Measurements from ENCODE around the gene NEK6. TPM values are rescaled to one million over a fixed set of nuclear protein-coding genes. Genes with fewer than 3 reads are reported as not detected.

NEK6 gene
- total RNA-seq, 1 experiment from 2014 or later, result 28.4 TPM

DNA sequence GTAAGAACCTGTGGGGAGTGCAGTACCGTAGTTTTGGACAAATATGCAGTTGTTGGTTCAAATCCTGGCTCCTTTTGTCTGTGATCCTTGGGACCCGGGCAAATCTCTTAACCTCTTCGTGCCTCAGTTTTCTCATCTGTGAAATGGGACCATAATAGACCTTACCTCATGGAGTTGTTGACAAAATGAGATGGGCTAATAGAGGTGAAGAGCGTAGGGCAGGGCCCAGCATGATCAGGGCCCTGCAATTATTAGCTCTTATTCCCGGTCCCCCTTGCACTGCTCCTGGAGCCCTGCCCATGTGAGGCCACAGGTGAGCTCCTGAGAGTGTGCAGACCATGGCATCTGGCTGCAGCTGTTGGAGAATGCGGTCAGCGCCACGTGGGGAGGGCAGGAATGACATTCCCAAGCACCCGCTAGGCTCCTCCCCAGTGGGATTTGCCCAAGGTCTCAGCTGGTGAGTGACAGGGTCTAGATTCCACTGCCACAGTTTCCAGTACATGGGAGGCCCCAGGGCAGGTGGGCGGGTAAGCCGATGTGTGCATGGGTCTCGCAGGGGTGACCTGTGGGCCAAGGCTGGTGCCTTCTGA is 41.0 kb downstream of the NEK6 start:
- H3K27me3 ChIP-seq, result no peaks in the 10 kb centered on the region
- DNase-seq, result peak; percentile 85 to 88
- peaks cover 36% of the 10 kb centered on the region for H3K4me1 ChIP-seq
- no peak overlapping the region for H3K4me3 ChIP-seq
- no peaks in the 10 kb centered on the region for H3K9me3 ChIP-seq (replicated peaks)
- H3K27ac ChIP-seq, result no peak overlapping the region; the same call in 1 of the 2 replicates
- peaks cover 5% of the 10 kb centered on the region; the same call in 1 of the 2 replicates for H3K36me3 ChIP-seq

DNA sequence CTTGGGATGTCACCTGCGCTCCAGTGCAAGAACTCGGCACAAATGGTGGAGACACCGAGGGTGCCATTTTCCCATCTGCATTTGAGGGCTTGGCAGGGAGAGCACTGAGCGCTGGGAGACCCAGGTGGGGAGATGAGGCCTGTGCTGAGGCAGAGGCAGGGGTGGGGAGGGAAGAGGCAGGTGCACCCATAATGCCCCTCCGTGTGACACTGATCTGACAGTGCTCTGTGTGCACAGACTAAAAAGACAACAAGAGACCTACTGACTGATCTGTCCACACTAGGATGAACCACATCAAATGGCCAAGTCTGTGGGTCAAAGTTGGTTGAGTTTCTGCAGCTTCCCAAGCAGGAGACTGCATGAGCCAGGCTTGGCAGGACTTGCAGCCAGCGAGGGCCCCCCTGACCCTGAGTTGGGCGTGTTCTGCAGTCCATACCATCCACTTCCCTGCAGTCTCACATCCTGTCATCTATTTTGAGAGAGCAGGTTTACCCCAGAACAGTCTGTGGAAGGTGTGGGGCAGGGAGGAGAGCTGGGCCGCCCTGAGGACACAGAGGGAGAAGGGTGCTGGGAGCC is 41.9 kb downstream of the NEK6 start:
- Histone ChIP-seq H3K4me1 (peaks cover 36% of the 10 kb centered on the region), H3K9me3 (replicated peaks) (no peaks in the 10 kb centered on the region), H3K36me3 (peaks cover 8% of the 10 kb centered on the region), H3K4me3 (no peak overlapping the region), H3K27ac (no peak overlapping the region), H3K27me3 (no peaks in the 10 kb centered on the region)
- no peak for DNase-seq

DNA sequence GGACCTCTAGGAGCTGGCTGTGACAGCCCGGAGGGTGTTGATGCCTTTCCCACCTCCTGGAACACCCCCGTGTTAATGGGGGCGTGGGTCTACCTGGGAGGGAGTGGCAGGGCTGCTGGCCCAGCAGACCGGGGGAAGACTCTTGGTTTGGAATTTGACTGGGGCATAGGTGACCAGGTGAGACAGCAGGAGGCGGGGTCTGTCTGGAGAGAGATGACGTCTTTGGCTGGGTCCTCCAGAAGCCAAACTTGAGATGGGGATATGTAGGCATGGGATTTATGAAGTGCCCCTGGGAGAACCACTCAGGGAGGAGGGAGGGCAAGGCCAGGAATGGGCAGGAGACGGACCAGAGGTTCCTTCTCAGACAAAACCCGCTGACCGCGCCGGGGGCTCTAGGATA is 42.6 kb downstream of the NEK6 start:
- Histone ChIP-seq H3K36me3 (peaks cover 11% of the 10 kb centered on the region), H3K4me3 (no peak overlapping the region), H3K27me3 (no peaks in the 10 kb centered on the region), H3K4me1 (peaks cover 36% of the 10 kb centered on the region), H3K9me3 (replicated peaks) (no peaks in the 10 kb centered on the region), H3K27ac (no peak overlapping the region)
- no peak for DNase-seq

DNA sequence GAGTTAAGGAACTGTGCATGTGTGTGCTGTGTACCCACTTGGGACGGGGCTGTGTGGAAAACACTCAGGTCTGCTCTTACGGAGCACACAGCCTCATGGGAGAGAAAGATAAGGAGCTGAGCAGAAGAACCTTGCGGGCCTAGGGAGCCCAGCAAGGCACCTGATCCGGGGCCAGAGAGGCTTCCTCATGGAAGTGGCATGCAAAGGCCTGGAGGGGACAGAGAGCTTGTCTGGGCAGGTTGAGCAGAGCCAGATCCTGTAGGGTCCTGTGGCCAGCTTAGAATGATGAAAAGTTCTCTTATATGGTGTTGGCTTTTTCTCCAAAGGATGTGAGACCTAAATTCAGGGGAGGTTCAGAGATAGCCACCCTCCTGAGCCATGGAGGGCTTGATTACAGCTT is 45.2 kb downstream of the NEK6 start:
- Histone ChIP-seq H3K27ac (no peak overlapping the region), H3K9me3 (replicated peaks) (no peaks in the 10 kb centered on the region), H3K36me3 (peaks cover 11% of the 10 kb centered on the region), H3K27me3 (no peaks in the 10 kb centered on the region), H3K4me3 (no peak overlapping the region), H3K4me1 (peaks cover 27% of the 10 kb centered on the region)
- DNase-seq, result no peak

DNA sequence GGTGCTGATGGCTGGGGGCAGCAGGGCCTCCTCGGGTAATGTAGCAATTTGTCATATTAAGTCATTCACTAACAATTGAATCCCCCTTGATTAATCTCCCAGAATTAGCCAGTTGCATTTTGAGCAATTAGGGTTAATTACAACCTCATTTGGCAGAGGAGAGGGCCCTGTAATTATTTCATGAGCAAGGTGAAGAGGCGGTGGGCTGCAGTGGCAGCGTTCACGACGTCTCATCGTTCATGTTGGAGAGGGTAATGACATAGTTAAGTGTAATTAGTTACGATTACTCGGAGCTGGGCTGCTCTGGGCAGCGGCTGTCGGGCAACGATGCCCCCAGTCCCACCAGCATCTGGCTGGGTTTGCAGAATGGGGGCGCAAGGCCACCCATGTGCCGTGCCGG is 46.0 kb downstream of the NEK6 start:
- no peak for DNase-seq
- Histone ChIP-seq H3K9me3 (replicated peaks) (no peaks in the 10 kb centered on the region), H3K27me3 (no peaks in the 10 kb centered on the region), H3K27ac (no peak overlapping the region), H3K4me1 (peaks cover 21% of the 10 kb centered on the region), H3K36me3 (peaks cover 15% of the 10 kb centered on the region), H3K4me3 (no peak overlapping the region)

GRCh38 chr9:124304285-124304684 is 46.5 kb downstream of the NEK6 start:
- Histone ChIP-seq H3K4me1 (peaks cover 16% of the 10 kb centered on the region), H3K36me3 (peaks cover 15% of the 10 kb centered on the region), H3K4me3 (no peak overlapping the region), H3K27me3 (no peaks in the 10 kb centered on the region), H3K9me3 (replicated peaks) (no peaks in the 10 kb centered on the region), H3K27ac (no peak overlapping the region)
- DNase-seq, result no peak

DNA sequence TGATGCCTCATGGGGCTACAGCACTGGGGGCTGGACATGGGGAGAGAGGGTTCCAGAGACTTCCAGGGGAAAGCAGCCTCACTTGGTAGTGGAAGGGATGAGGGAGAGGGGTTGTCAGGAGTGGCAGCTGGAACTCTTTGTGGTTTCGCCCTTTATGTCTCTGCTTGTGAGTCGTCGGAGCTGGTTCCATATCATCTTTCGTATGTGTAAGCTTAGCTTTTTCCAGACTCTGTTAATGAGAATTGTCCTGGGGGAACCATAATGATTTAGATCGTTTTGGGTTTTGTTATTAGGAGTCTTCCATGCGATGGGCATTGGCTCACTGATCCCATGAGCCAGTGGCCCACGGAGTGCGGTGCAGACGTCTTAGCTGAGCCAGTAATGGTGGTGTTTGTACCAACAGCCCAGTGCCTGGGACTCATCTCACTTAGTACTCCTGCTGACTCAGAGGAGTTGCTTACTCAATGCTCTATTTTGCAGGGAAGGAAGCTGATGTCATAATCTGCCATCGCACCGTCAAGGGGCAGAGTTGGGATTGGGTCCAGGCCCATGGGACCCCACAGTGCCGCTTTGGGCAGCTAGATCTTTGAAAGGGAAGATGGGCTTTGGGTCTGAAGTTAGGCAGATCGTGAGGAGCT is 48.5 kb downstream of the NEK6 start:
- H3K9me3 ChIP-seq (replicated peaks), result no peaks in the 10 kb centered on the region
- peaks cover 15% of the 10 kb centered on the region for H3K4me1 ChIP-seq
- peak; percentile 64 to 81 for DNase-seq
- no peak overlapping the region for H3K4me3 ChIP-seq
- H3K36me3 ChIP-seq, result peaks cover 22% of the 10 kb centered on the region
- H3K27ac ChIP-seq, result peak overlapping the region; percentile 61
- no peaks in the 10 kb centered on the region for H3K27me3 ChIP-seq

DNA sequence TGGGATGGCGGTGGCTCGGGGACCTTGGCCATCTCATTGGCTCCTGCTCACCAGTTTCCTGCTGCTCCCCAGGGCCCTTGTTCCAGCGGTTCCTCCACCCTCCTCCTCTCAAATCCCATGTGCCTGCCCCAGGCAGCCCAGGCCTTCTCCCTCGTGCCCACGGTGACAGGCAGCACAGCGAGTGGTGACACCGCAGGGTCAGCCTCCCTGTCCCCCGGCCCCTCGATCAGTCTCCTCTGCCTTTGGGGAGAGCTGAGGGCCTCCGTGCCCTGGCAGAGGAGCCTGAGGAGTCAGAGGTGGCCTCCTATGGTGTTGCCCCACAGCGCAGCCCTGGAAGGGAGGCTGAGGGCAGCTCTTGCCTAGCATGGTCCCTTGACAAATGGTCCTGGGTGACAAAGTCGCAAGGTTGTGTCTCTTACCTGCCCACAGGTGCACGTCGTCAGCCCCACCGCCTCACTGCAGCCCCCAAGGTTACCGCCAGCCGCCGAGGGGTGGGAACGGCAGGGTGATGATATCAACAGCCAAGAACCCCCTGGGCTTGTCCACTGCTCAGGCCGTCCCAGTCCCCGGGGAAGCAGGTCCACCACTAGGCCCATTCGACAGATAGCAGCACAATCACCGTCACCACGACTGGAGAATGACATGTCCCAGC is 49.8 kb downstream of the NEK6 start:
- no peak overlapping the region for H3K27ac ChIP-seq
- no peaks in the 10 kb centered on the region for H3K27me3 ChIP-seq
- DNase-seq, result no peak
- H3K4me3 ChIP-seq, result no peak overlapping the region
- peaks cover 15% of the 10 kb centered on the region for H3K4me1 ChIP-seq
- no peaks in the 10 kb centered on the region for H3K9me3 ChIP-seq (replicated peaks)
- H3K36me3 ChIP-seq, result peaks cover 18% of the 10 kb centered on the region

- peaks cover 18% of the 10 kb centered on the region for H3K36me3 ChIP-seq
- no peak for DNase-seq
- H3K4me3 ChIP-seq, result no peak overlapping the region
- H3K9me3 ChIP-seq (replicated peaks), result no peaks in the 10 kb centered on the region
- no peak overlapping the region for H3K27ac ChIP-seq
- peaks cover 15% of the 10 kb centered on the region for H3K4me1 ChIP-seq
- no peaks in the 10 kb centered on the region for H3K27me3 ChIP-seq
Observed at GRCh38 chr9:124308606-124309491, 51.1 kb downstream of the NEK6 start.

DNA sequence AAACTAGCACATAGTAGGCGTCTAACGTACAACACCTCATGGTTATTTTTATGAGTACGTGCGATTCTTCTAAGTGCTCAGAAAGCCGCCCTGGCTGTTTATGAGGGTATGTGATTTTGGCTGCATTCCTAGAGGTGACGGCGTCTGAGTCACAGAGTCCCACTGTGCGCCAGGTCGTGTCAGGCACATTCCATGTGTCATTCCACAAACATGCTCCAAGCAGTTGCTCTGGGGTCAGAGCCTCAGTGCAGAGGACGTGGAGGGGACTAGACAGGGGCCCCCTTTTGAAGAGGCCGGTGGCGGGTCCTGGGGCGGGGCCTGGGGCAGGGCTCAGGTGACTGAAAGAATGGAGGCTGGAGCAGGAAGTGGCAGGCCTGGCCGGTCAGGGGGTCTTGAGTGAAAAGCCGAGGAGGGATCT is 51.9 kb downstream of the NEK6 start:
- H3K4me1 ChIP-seq, result peaks cover 15% of the 10 kb centered on the region
- no peaks in the 10 kb centered on the region for H3K27me3 ChIP-seq
- H3K9me3 ChIP-seq (replicated peaks), result no peaks in the 10 kb centered on the region
- H3K4me3 ChIP-seq, result no peak overlapping the region
- peaks cover 20% of the 10 kb centered on the region for H3K36me3 ChIP-seq
- no peak for DNase-seq
- H3K27ac ChIP-seq, result peak overlapping the region; percentile 9

DNA sequence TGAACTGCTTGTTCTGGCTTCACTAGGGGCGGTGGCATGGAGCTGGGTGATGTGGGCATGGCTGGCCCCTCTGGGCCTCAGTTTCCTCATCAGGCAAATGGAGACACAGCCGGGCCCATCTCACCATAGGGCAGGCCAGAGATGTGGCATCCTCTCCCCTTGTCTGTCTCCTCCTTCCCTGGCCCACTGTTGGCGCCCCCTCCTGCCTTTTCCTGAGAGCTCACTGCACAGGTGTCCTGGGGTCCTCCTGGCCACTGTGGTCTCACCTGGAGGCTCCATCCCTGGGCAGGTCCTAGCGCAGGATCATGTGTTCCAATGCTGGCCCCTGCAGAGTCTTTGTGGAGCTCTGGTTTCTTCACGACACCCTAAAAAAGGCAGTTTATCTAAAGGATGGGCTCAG is 53.5 kb downstream of the NEK6 start:
- no peak overlapping the region for H3K4me3 ChIP-seq
- peaks cover 29% of the 10 kb centered on the region for H3K36me3 ChIP-seq
- H3K9me3 ChIP-seq (replicated peaks), result no peaks in the 10 kb centered on the region
- DNase-seq, result no peak
- H3K27me3 ChIP-seq, result no peaks in the 10 kb centered on the region
- peaks cover 6% of the 10 kb centered on the region for H3K4me1 ChIP-seq
- no peak overlapping the region for H3K27ac ChIP-seq

DNA sequence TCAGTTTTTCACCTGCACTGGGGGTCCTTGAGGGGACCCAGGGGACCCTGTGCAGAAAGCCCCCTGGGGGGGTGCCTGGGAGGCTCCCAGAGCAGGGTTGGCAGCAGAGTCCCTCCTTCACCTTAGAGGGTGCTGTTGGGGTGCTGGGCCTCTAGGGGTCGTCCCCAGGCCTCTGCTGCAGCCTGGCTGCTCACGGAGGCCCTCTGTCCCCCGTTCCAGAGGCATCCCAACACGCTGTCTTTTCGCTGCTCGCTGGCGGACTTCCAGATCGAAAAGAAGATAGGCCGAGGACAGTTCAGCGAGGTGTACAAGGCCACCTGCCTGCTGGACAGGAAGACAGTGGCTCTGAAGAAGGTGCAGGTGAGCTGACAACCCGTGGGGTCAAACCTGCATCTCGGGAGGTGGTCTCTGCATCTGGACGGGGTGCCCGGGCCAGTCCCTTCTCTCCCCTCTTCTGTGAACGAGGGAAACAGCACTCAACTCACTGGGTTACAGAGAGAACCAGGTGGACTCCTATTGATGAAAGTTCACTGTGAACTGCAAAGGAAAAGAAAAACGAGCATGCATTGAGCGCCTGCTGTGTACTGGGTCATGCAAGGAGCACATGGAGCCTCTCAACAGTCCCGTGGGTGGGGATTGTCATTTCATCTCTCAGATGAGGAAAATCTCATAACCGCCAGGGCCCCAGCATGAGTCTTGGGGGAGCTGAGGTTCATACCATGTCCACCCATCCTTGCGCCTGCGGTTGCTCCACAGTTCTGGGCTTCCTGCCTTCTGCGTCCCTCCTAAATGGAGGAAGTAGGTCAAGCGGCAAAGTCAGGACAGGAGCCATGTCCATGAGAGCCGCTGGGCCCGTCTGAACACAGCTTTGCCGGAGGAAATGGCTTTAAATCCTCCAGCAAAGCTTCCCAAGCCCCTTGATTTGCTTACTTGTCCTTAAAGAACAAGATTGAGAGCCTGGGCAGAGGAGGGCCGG is 54.8 kb downstream of the NEK6 start:
- Histone ChIP-seq H3K36me3 (peaks cover 33% of the 10 kb centered on the region), H3K27me3 (no peaks in the 10 kb centered on the region), H3K4me1 (no peaks in the 10 kb centered on the region), H3K27ac (no peak overlapping the region), H3K4me3 (no peak overlapping the region), H3K9me3 (replicated peaks) (no peaks in the 10 kb centered on the region)
- DNase-seq, result no peak

- no peaks in the 10 kb centered on the region for H3K27me3 ChIP-seq
- H3K4me1 ChIP-seq, result no peaks in the 10 kb centered on the region
- H3K4me3 ChIP-seq, result no peak overlapping the region
- no peaks in the 10 kb centered on the region for H3K9me3 ChIP-seq (replicated peaks)
- DNase-seq, result no peak
- no peak overlapping the region for H3K27ac ChIP-seq
- H3K36me3 ChIP-seq, result peaks cover 34% of the 10 kb centered on the region
Observed at GRCh38 chr9:124313940-124314339, 56.2 kb downstream of the NEK6 start.

DNA sequence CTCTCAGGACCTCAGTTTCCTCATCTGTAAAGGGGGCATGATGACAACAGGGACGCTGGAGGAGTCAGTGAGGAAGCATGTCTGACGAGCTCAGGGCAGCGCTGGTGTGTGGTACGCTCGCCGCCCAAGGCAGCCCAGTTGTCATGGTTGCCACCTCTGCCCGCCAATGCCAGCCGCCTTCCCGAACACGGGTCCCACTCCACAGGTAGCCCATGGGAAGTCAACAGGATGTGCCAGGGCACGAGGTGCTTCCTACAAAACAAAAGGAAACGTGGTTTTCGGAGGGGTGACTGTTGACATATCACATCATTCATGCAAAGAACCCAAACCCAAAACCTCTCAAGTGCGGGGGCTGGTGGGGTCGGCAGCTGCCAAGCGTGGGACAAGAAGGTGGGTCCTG is 58.1 kb downstream of the NEK6 start:
- Histone ChIP-seq H3K27me3 (no peaks in the 10 kb centered on the region), H3K27ac (no peak overlapping the region), H3K4me1 (peaks cover 2% of the 10 kb centered on the region; the same call in 1 of the 2 replicates), H3K4me3 (no peak overlapping the region), H3K36me3 (peaks cover 28% of the 10 kb centered on the region), H3K9me3 (replicated peaks) (no peaks in the 10 kb centered on the region)
- DNase-seq, result no peak
